PC-9 (cell line): ENCODE measurements around the gene CENPM.

Source experiments
- CTCF ChIP-seq: fragments of 200-600 bp; sonication (generic); conservative IDR thresholded peaks from 2 replicates; pipeline ENCODE4 v1.6.1; 2017; ENCODE audit warnings: mixed run types, antibody characterized with exemption, mild to moderate bottlenecking, moderate library complexity
- EZH2 ChIP-seq: fragments of 200-600 bp; sonication (generic); IDR thresholded peaks from 2 replicates; pipeline ENCODE4 v1.8.0; 2017; ENCODE audit warnings: antibody characterized with exemption, low read depth

- TF ChIP-seq CTCF (no peak), EZH2 (no peak)
Observed at GRCh38 chr22:41899110-41899509, 47.8 kb downstream of the CENPM start.
